HK-2 (cell line): ENCODE measurements around the gene EIF4B.

Experiments used
- DNase-seq: peaks from one replicate; pipeline ENCODE4 v3.0.0-alpha.2; 2018; ENCODE audit not compliant: unreplicated experiment

Gene EIF4B

GRCh38 chr12:53070877-53071492, 64.7 kb downstream of the EIF4B start:
- no peak for DNase-seq

- DNase-seq, result no peak
Measured at GRCh38 chr12:53071591-53072551, 65.6 kb downstream of the EIF4B start.

DNA sequence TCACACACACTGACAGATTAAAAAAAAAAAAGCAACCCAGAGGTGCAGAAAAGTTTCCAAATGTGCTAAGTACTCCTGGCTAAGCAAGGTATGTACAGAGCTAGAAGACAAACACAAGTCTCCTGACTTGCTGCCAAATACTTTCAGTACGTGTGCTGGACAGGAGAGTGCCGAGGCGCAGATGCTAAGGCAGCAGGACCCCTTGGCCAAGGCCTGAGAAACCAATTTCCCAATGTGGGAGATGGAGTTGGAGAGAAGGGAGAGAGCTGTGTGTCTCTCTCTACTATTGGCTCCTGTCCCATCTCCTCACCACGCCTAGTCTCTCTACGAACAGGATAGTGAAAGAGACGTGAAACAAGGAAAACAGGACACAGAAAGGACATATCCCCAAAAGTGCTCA, 67.6 kb downstream of the EIF4B start:
- DNase-seq, result no peak

DNA sequence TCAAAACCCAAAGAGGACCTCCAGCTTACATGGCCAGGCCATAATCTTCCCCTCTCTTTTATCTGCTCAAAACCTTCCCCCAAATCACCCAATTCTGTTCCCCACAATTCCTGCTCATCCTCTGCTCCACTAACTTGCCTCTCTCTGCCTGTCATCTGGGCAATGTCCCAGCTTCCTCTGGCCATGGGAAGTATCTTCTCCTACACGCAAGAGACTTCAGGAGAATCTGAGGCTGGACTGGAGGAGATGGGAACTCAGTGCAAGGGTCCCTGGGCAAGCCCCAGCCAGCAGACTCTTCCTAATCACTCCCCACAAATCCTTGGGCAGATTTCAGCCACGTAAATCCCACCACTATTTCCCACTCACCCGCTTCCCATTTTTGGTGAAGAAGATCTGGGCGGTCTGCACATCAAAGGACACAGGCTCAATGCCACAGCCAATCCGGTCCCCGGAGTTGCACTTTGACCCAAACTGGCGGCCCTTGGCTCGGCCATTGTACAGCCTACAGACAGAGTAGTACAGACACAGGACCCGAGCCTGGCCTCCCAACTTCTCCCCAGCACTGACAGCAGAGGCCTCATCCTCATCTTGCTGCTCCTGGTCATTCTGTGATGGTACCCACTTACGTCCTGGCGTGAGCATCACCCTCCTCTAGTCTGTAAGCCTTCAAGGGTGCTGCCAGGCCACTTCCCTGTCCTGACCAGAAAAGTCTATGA, 68.2 kb downstream of the EIF4B start:
- no peak for DNase-seq

GRCh38 chr12:53074999-53075370, 68.7 kb downstream of the EIF4B start:
- DNase-seq, result no peak

DNA sequence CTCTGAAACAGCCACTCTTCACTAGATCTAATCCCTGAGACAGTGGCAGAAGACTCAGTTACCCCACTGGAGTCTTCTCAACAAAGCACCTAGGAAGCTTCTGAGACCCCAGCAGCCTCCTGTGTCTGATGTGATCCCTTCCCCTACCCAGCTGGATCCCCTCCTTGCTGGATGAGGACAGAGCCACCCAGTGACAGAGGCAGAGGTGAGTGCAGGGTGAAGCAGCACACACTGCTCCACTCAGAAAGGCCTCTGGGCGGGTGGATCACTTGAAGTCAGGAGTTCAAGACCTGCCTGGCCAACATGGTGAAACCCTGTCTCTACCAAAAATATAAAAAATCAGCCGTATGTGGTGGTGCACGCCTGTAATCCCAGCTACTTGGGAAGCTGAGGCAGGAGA, 70.2 kb downstream of the EIF4B start:
- DNase-seq, result no peak

- DNase-seq, result no peak
Measured at GRCh38 chr12:53077030-53077429, 70.8 kb downstream of the EIF4B start.

DNA sequence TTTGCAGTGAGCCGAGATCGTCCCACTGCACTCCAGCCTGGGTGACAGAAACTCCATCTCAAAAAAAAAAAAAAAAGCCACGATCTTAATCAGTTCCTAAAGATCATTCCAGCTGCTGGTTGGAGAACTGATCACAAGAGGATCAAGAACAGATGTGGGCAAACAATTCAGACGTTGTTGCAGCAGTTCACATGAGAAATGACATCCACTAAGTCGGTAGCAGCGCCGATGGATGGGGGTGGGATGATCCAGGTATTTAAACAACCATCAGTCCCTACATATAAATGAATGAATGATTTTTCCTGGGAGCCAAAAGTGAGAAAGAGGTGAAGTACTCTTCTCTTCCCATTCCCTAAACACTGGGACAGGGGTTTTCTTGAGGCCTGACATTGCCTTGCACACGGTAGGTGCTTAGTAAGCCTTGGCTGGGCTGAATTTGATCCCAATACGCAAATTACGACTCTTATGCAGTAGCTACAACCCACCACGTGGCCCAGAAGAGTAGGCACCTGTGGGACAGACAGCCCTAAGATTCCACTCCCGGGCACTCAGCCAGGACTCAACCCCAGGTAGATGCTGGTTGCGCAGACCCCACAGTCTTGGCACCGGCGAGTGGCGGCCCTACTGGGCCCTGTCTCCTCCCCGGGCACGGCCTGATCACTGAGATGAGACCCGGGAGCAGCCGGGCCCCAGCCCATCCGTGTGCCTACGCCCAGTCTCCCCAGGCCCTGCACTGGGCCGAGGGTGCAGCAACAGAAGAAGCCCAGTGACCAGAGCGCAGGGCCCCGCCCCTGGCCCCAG, 72.4 kb downstream of the EIF4B start:
- DNase-seq, result no peak

- peak; percentile 100 for DNase-seq
Measured at GRCh38 chr12:53079226-53080117, 73.2 kb downstream of the EIF4B start, which contains the start of gene SPRYD3. SPRYD3 (minus strand) TSS chr12:53079390; CDS start chr12:53079333, 57 bp downstream.

GRCh38 chr12:53082637-53083175, 76.5 kb downstream of the EIF4B start:
- DNase-seq, result no peak

DNA sequence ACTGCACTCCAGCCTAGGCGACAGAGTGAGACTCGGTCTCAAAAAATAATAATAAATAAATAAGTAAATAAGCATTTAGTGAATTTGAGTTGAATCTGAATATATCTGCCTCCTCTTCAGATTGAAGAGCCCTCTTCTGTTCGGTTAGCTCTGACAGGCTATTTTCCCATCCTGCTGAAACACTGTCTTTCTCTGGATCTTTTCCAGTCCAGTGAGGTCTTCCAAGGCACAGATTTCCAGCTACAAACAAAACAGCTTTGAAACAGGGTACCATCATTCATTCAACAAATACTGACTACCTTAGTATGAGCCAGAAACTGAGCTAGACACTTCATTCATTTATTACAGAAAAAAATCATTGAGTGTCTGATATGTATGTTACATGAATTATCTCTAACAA, 80.1 kb downstream of the EIF4B start:
- DNase-seq, result no peak

DNA sequence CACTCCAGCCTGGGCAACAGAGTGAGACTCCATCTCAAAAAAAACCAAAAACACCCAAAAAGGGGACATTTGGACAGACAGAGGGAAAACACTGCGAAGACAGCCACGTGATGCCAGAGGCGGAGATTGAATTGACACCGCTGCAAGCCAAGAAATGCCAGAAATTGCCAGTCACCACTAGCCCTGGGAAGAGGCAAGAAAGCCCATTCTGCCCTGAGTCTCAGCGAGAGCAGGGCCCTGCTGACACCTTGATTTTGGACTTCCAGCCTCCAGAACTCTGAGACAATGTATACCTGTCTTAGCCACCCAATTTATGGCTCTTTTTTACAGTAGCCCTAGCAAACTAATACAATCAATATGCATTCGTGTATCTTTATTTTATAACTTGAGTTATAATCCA, 83.8 kb downstream of the EIF4B start:
- no peak for DNase-seq

- DNase-seq, result no peak
Measured at GRCh38 chr12:53090554-53090953, 84.3 kb downstream of the EIF4B start.

DNA sequence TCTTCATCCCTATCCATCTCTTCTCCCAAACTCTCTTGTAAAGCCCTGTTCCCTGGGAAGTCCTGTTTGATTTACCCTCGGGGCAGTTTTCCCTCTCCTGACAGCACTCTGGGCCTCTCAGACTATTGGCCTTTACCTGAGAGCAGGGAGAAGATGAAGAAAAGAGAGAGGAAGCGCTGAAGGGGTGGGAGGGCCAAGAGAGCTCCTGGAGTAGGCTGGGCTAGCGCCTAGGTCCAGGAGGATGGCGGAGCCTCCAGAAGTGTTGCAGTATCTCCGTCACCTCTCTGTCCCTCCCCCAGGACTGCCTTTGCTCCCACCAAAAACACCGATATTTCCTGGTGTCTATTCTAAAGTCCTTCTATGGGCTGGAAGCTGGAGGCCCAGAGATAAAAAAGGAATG, 85.5 kb downstream of the EIF4B start:
- no peak for DNase-seq
